Activated CD4-positive, alpha-beta memory T cell treated with anti-CD3 and anti-CD28 coated beads for 36 hours (primary cell): ENCODE results near the gene FARS2. TPM values are rescaled to one million over a fixed set of nuclear protein-coding genes. Genes with fewer than 3 reads are reported as not detected.
"Not testable (repeated sequence)": the region's sequence is repeated elsewhere in the genome, so short reads cannot be mapped to it uniquely, and the experiment has no call there.

Experiments
- CTCF ChIA-PET: fragments of 350-600 bp; sonication (Branson Sonifier 250); formaldehyde crosslinking; loops from one replicate; lab custom pipeline; 2021; ENCODE audit warnings: antibody characterized with exemption, inconsistent platforms; lab: Charles Lee
- POLR2A ChIA-PET: fragments of 350-600 bp; sonication (Branson Sonifier 250); formaldehyde crosslinking; loops from one replicate; lab custom pipeline; 2021; ENCODE audit warnings: antibody characterized with exemption; lab: Charles Lee
- DNase-seq: peaks from one replicate; pipeline ENCODE4 v3.0.0-alpha.2; 2020
- H3K27ac Mint-ChIP-seq: one replicate; pipeline ENCODE4 v1.8.0; 2021; ENCODE audit warnings: mixed read lengths
- H3K27me3 Mint-ChIP-seq: one replicate; pipeline ENCODE4 v1.8.0; 2021; ENCODE audit warnings: mixed read lengths
- H3K36me3 Mint-ChIP-seq: one replicate; pipeline ENCODE4 v1.8.0; 2021; ENCODE audit warnings: mixed read lengths
- H3K4me1 Mint-ChIP-seq: one replicate; pipeline ENCODE4 v1.8.0; 2021; ENCODE audit warnings: low read depth, mixed read lengths
- H3K4me3 Mint-ChIP-seq: one replicate; pipeline ENCODE4 v1.8.0; 2021; ENCODE audit warnings: mild to moderate bottlenecking, mixed read lengths
- H3K9me3 Mint-ChIP-seq: one replicate; pipeline ENCODE4 v1.8.0; 2021; ENCODE audit warnings: mixed read lengths
- intact Hi-C: fragments of 100-400 bp; cut with micrococcal nuclease; formaldehyde crosslinking; loops from one replicate; pipeline ENCODE4 v1.15.1; 2023
- total RNA-seq, 2 experiments: library from RNA; stranded (reverse); gene quantifications; one replicate each; pipeline ENCODE4 v1.2.3, GENCODE V29; 2021

The FARS2 gene
- total RNA-seq, 2 experiments from 2014 or later = 22.7 to 23.7 TPM

DNA sequence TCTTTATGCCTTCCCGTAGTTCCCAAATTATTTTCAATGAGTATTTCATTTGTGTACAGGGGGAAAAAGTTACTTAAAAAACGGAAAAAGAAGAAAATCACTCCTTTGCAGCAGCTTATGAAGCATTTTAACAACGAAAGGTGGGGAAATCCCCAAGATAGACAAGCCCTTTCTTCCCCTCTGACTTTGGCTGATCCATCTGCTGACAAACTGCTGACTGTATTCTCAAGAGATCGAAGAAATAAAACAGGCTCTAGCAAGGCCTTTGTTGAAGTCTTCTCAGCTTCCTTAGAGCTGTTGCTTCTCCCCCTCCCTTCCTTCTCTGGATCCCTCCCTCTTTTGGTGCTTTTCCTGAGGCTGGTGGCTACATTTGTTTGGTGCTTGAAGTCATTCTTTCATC lies 420.2 kb downstream of the FARS2 start:
- peaks cover 9% of the 10 kb centered on the region for H3K4me1 Mint-ChIP-seq
- peaks cover 26% of the 10 kb centered on the region for H3K36me3 Mint-ChIP-seq
- H3K4me3 Mint-ChIP-seq = no peak overlapping the region
- POLR2A ChIA-PET = no interaction called here
- CTCF ChIA-PET = no interaction called here
- no peaks in the 10 kb centered on the region for H3K27me3 Mint-ChIP-seq
- intact Hi-C loops = no loop called here
- H3K9me3 Mint-ChIP-seq = peaks cover 16% of the 10 kb centered on the region
- no peak for DNase-seq
- H3K27ac Mint-ChIP-seq = no peak overlapping the region

DNA sequence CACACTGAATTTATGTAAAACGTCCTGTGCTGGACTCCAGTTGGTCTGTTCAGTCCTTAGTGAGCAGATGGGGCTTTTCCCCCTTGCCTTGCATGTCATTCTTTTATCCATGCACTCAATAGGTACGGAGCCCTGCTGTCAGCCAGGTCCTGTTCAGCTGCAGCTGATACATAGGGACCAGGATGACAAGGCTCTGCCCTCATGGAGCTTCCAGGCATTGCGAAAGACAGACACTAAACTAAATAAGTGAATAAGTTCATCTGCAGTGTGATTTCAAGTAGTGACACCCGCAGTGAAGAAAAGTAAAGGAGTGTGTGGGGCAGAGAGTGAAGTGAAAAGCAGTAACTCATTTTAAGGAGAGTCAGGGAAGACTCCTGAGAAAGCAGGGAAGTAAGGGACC lies 421.2 kb downstream of the FARS2 start:
- CTCF ChIA-PET = interaction anchor here (0.6 kb wide), 1 partner anchor 75 kb away, joined by 4 read pairs; no protein-coding TSS in a partner anchor
- no peak overlapping the region for H3K27ac Mint-ChIP-seq
- POLR2A ChIA-PET = no interaction called here

GRCh38 chr6:5683747-5684146 lies 422.4 kb downstream of the FARS2 start:
- H3K4me1 Mint-ChIP-seq, intact Hi-C loops, CTCF ChIA-PET, H3K27me3 Mint-ChIP-seq, H3K27ac Mint-ChIP-seq, DNase-seq, POLR2A ChIA-PET, H3K4me3 Mint-ChIP-seq: not testable (repeated sequence)
- H3K36me3 Mint-ChIP-seq = peaks cover 26% of the 10 kb centered on the region
- peaks cover 21% of the 10 kb centered on the region for H3K9me3 Mint-ChIP-seq

More for the DNA sequence above, 421.2 kb downstream of the FARS2 start:
- Mint-ChIP-seq H3K36me3 (peaks cover 26% of the 10 kb centered on the region), H3K9me3 (peaks cover 16% of the 10 kb centered on the region), H3K27me3 (no peaks in the 10 kb centered on the region), H3K4me3 (no peak overlapping the region), H3K4me1 (peaks cover 9% of the 10 kb centered on the region)
- DNase-seq = no peak
- intact Hi-C loops = no loop called here

DNA sequence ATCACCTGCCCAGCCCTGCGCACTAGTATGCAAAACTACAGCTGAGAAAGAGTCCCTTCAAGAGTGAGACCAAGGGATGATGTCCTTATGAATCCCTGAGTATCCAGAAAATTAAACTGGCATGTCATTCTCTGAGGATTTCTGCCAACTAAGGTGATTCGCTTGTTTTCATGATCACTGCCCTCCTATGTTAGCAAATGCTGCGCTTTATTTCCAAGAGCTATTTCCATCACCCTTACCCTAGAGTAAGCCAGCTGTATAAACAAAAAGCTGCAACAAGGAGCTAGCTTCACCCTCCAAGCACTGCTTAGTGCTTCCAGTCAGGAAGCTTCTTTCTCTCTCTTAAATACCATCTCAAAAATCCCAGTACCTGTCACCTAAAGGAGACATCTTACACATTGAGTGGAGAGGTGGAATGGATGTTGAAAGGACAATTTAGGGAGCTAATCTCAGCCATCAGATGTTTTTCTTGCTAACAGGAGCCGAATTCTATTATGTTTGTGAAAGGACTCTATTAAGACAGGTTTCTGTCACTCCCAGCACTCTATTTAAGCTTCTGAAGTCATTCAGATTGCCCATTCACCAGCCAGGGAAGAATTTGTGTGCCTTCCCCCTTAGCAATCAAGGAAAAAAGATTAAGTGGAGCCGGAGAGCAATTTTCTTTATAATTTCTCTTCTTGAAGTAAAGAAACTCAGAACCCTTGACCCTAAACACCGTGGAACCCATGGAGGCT lies 423.2 kb downstream of the FARS2 start:
- Mint-ChIP-seq H3K4me3 (no peak overlapping the region), H3K4me1 (peaks cover 9% of the 10 kb centered on the region), H3K27me3 (no peaks in the 10 kb centered on the region), H3K27ac (no peak overlapping the region), H3K9me3 (peaks cover 24% of the 10 kb centered on the region), H3K36me3 (peaks cover 27% of the 10 kb centered on the region)
- CTCF ChIA-PET = no interaction called here
- DNase-seq = no peak
- intact Hi-C loops = no loop called here
- POLR2A ChIA-PET = no interaction called here

- H3K27ac Mint-ChIP-seq = no peak overlapping the region
These were observed 432.2 kb downstream of the FARS2 start for GRCh38 chr6:5693225-5694145.

GRCh38 chr6:5695260-5696245 lies 434.2 kb downstream of the FARS2 start:
- no peak for DNase-seq
- ChIA-PET CTCF (interaction anchor here (1.0 kb wide), 1 partner anchor 224 kb away, joined by 3 read pairs; no protein-coding TSS in a partner anchor), POLR2A (interaction anchor here (0.6 kb wide), 1 partner anchor 219 kb away, joined by 5 read pairs; no protein-coding TSS in a partner anchor)
- Mint-ChIP-seq H3K27ac (no peak overlapping the region), H3K9me3 (peaks cover 2% of the 10 kb centered on the region), H3K4me3 (no peak overlapping the region), H3K36me3 (peaks cover 9% of the 10 kb centered on the region), H3K4me1 (peaks cover 4% of the 10 kb centered on the region), H3K27me3 (no peaks in the 10 kb centered on the region)
- intact Hi-C loops = no loop called here

More at GRCh38 chr6:5693225-5694145, 432.2 kb downstream of the FARS2 start:
- peaks cover 11% of the 10 kb centered on the region for H3K36me3 Mint-ChIP-seq
- peaks cover 4% of the 10 kb centered on the region for H3K4me1 Mint-ChIP-seq
- H3K27me3 Mint-ChIP-seq = no peaks in the 10 kb centered on the region
- H3K4me3 Mint-ChIP-seq = no peak overlapping the region
- peaks cover 9% of the 10 kb centered on the region for H3K9me3 Mint-ChIP-seq
- ChIA-PET CTCF (no interaction called here), POLR2A (no interaction called here)
- DNase-seq = no peak
- intact Hi-C loops = no loop called here

DNA sequence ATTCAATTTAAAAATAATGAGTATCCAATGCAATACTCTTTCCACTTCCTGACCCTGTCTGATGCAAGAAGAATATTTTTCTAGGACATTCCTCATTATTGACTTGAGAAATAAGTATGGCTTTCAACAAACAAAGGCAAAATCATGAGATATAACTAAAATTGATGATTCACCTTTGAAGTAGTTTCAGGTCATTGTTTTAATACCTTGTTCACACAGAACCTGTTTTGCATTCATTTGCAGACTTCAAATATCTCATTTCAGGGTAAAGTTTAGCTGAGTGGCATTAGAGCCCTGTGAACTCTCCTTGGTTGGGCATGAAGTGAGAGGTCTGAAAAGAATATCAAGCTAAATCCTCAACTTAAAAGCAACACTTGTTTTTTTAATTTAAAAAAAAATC lies 436.2 kb downstream of the FARS2 start:
- peaks cover 6% of the 10 kb centered on the region for H3K36me3 Mint-ChIP-seq
- intact Hi-C loops = no loop called here
- H3K27me3 Mint-ChIP-seq = no peaks in the 10 kb centered on the region
- H3K9me3 Mint-ChIP-seq = no peaks in the 10 kb centered on the region
- H3K27ac Mint-ChIP-seq = no peak overlapping the region
- POLR2A ChIA-PET = no interaction called here
- no peak for DNase-seq
- H3K4me1 Mint-ChIP-seq = peaks cover 4% of the 10 kb centered on the region
- CTCF ChIA-PET = interaction anchor here (0.6 kb wide), 1 partner anchor 295 kb away, joined by 3 read pairs; no protein-coding TSS in a partner anchor
- H3K4me3 Mint-ChIP-seq = no peak overlapping the region

GRCh38 chr6:5698318-5698717 lies 437.0 kb downstream of the FARS2 start:
- ChIA-PET CTCF (no interaction called here), POLR2A (no interaction called here)
- Mint-ChIP-seq H3K27me3 (no peaks in the 10 kb centered on the region), H3K36me3 (peaks cover 6% of the 10 kb centered on the region), H3K9me3 (no peaks in the 10 kb centered on the region), H3K27ac (no peak overlapping the region), H3K4me3 (no peak overlapping the region), H3K4me1 (peaks cover 4% of the 10 kb centered on the region)
- DNase-seq = no peak
- intact Hi-C loops = no loop called here

DNA sequence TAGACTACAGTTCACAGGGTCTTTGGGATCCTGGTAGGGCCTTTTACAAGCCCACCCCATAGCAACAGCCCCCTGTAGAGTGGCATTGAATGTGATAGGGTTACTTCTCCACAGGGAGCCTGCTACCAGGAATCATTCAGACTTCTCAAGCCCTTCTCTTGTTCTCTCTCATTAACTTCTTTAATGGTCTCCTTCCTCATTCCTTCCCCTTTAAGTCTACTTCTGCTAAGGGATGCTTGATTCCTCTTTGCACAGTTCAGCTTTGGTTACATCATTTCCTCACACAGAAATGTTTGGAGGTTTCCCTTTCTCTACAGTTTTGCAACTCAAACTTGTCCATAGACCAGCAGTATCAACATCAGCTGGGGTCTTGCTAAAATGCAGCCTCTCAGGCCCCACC lies 437.8 kb downstream of the FARS2 start:
- intact Hi-C loops, H3K27ac Mint-ChIP-seq, CTCF ChIA-PET, POLR2A ChIA-PET, H3K9me3 Mint-ChIP-seq, H3K27me3 Mint-ChIP-seq, H3K4me1 Mint-ChIP-seq, H3K36me3 Mint-ChIP-seq, DNase-seq, H3K4me3 Mint-ChIP-seq: not testable (repeated sequence)

- Mint-ChIP-seq H3K36me3 (peaks cover 2% of the 10 kb centered on the region), H3K9me3 (no peaks in the 10 kb centered on the region), H3K4me1 (peaks cover 11% of the 10 kb centered on the region), H3K27ac (no peak overlapping the region), H3K27me3 (no peaks in the 10 kb centered on the region), H3K4me3 (no peak overlapping the region)
- ChIA-PET POLR2A (no interaction called here), CTCF (no interaction called here)
- no peak for DNase-seq
- intact Hi-C loops = no loop called here
These were observed 439.9 kb downstream of the FARS2 start for GRCh38 chr6:5701174-5701573.

DNA sequence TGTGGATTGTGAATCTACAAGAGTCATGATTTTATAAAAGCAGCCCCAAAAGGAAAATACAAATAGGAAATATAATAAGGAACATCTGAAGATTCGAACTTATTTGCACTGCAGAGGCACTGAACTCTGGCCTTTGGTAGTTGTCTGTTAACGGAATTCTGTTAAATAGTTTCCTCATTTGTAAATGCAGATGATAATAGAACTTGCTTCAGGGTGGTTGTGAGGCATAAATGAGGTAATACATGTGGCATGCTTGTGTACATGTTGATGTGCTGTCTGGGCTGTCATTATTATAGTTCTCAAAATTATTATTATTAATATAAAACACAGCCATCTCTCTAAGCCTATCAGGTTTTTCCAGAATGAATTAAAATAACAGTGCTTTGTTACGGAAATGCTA lies 443.4 kb downstream of the FARS2 start:
- H3K4me1 Mint-ChIP-seq = peaks cover 20% of the 10 kb centered on the region
- intact Hi-C loops = no loop called here
- ChIA-PET CTCF (no interaction called here), POLR2A (no interaction called here)
- no peaks in the 10 kb centered on the region for H3K36me3 Mint-ChIP-seq
- no peaks in the 10 kb centered on the region for H3K27me3 Mint-ChIP-seq
- no peak for DNase-seq
- H3K27ac Mint-ChIP-seq = no peak overlapping the region
- H3K9me3 Mint-ChIP-seq = no peaks in the 10 kb centered on the region
- H3K4me3 Mint-ChIP-seq = no peak overlapping the region
